SK-N-SH treated with all-trans-retinoic acid at 6 μM for 48 hours (cell line): ENCODE measurements around the gene PRKCSH.
"Not testable (repeated sequence)": the region's sequence is repeated elsewhere in the genome, so short reads cannot be mapped to it uniquely, and the experiment has no call there.

Source experiments
- BACH2 ChIP-seq: fragments of 250-450 bp; sonication (Bioruptor Pico); IDR thresholded peaks from 2 replicates; pipeline ENCODE4 v1.9.0; 2021; ENCODE audit warnings: mild to moderate bottlenecking, borderline replicate concordance
- GLIS3 ChIP-seq: fragments of 250-450 bp; sonication (Bioruptor Pico); IDR thresholded peaks from 2 replicates; pipeline ENCODE4 v1.5.0; 2020; ENCODE audit warnings: mild to moderate bottlenecking, moderate library complexity
- PATZ1 ChIP-seq: fragments of 250-450 bp; sonication (Bioruptor Pico); IDR thresholded peaks from 2 replicates; pipeline ENCODE4 v1.8.0; 2020; ENCODE audit warnings: mild to moderate bottlenecking, moderate library complexity, borderline replicate concordance
- ZFP3 ChIP-seq: fragments of 250-450 bp; sonication (Bioruptor Pico); IDR thresholded peaks from 2 replicates; pipeline ENCODE4 v1.5.0; 2020; ENCODE audit warnings: mild to moderate bottlenecking, moderate library complexity
- ZNF8 ChIP-seq: fragments of 450-650 bp; formaldehyde crosslinking; IDR thresholded peaks from 2 replicates; pipeline ENCODE4 v1.5.0; 2020; ENCODE audit warnings: mild to moderate bottlenecking, moderate library complexity

DNA sequence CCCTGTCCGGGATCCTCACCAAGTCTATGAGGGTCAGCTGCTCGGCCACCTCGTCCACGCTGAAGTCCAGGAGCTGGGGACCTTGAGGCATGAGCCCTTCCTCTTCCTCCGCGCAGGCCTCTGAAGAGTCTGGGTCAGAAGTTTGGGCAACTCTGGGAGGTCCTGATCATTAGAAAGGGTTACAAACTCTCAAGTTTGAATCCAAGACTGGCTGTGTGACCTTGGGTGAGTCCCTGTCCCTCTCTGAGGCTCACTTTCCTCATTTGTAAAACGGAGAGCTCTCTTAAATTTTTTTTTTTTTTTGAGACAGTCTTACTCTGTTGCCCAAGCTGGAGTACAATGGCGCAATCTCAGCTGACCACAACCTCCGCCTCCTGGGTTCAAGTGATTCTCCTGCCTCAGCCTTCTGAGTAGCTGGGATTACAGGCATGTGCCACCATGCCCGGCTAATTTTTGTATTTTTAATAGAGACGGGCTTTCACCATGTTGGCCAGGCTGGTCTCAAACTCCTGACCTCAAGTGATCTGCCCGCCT, 28.7 kb upstream of the PRKCSH start:
- TF ChIP-seq ZNF8, BACH2, ZFP3, PATZ1, GLIS3 (CRISPR knock-in tag): not testable (repeated sequence)
